GM18909 (cell line): ENCODE results near the gene ABTB1.
"Not testable (repeated sequence)": the region's sequence is repeated elsewhere in the genome, so short reads cannot be mapped to it uniquely, and the experiment has no call there.

ENCODE experiments used
- ATAC-seq: cut with Tn5 transposase; IDR thresholded peaks from one replicate; pipeline ENCODE4 v1.9.1; 2021; ENCODE audit warnings: mild to moderate bottlenecking; ENCODE audit not compliant: unreplicated experiment, poor library complexity

ABTB1 gene

DNA sequence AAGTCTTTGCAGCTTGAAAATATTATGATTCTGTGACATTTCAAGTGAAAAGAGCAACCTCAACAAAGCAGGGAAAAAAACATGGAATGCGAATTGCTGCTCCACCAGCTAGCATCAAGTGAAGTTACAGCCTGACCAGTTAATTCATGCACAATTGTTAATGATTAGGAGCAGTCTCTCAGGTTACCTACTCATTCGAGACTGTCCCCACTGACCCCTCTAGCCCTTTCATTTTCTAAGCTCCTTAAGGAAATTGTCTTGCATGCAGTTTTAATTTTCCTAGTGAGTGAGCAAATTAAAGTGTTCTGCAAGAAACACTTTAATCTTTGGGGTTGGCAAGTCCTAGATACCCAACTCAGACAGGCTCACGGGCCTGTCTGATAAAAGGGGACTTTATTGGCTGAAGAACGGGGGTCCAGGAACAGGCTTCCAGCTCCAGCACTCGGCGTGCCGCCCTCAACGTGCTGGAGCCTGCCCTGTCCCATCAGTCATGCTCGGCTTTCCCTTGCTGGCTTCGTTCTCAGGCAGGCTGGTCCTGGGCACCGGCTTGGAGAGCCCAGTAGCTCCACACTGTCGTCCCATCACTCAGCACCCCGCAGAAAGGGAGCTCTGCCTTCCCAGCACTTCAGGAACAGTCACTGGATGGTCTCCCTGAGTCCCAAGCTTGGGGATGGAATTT, 25.4 kb upstream of the ABTB1 start:
- no peak for ATAC-seq

DNA sequence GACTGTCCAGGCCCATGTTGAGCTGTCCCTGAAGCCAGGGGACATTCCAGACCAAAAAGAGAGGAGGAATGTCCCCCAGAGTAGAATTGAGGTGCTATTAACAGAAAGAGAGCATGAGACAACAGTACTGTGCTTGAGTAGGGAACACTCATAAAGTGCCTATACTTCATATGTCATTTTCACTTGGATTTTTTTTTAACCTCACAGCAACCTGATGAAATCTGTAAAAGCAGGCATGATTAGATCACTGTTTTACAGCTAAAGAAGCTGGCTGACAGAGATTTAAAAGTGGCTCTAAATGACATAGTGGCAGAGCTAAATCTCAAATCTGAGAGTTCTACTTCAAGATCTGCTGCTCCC, 24.9 kb upstream of the ABTB1 start:
- no peak for ATAC-seq

DNA sequence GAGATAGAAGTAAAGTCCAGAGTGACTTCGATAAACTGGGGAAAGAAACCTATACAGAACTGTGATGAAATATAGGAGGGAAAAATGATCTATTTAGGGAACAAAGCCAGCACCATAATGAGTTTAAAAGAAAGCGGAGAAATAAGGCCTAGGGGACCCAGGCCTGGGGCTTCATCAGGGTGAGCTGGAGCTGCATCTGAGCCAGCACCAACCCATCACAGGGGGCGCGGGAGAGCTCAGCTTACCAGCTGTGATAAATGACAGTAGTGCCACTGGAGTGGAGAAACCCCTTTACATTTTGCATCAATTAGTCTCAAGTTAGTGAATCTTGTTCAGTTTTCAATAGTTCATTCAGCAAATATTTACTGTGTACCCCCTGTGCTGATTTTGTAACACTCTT, 22.5 kb upstream of the ABTB1 start:
- ATAC-seq, result no peak

DNA sequence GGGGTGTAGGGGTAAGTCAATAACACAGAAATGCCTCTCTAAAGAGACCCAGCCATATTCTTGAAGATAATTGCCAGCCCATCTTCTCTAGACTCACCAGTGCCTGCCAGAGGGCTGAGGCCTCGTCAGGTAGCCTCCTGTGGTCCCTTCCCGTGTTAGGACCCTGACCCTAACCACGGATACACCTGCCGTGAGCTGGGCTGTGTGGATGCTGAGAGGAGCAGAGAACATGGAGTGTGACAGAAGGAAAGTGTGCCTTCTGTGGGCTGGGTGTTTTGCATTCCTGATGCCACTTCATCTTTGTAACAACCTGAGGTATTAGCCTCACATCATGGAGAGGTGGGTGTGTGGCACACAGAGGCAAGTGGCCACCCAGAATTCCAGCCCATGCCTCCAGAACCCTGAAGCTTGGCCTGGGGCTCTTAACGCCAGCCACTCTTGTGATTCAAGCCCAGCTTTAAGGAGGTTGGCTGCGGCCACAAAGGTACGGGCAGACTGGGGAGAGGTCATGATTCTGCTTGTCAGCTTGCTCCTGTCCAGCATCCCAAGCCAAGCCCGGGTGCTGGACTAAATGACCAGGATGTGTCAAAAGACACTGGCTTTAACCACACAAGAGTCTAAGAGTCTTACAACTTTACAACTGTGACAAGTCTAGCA, 21.1 kb upstream of the ABTB1 start:
- no peak for ATAC-seq

DNA sequence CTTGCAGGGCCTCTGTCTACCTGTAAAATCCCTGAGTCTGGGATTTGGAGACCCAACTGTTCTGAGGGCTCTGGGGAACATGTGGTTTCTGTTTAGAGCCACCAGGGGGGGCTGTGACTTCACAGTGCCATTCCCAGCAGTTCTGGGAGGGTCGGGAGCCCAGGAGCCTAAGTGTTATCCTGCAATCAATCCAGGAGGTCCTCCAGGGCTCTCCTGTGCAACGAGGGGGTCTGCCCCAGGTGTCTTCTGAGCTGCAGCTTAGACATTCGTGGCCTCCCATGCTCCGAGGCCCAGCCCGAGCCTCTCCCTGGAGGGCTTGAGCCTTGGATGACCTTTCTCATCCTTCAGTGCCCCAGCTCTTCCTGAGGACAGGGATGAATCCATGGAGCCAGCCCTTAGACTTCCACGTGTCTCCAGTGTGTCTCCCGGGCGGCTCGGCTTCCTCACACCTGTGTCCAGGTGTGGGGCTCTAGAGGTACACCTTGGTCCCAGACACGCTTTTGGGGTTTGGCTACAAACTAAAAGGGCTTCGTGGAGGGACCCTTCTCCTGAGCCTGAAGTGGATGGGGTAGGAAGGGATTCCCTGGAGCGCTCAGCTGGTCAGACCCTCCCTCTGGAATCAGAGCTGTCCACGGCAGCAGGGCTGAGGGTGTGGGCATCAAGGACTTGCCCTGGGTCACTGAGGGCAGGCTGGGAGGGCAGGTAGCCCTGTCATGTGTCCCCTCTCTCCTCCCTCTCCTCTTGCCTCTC, 20.3 kb upstream of the ABTB1 start:
- no peak for ATAC-seq

DNA sequence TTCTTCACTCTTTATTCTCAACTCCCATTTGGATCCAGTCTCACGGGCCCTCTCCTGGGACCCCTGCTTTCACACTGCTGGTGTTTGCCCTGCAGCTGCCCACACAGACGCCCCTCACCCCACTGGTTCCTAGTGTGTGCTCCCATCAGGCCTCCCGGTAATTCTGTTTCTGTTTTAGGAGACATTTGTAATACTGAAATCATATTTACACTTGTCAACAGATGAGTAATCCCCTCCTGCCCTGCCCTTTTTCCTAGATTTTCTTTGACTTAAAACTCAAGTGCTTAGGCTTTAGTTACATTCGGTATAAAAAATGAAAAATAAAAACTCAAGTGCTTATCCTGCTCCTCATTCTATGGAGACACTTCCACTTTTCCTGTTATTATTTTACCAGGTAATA, 18.4 kb upstream of the ABTB1 start:
- no peak for ATAC-seq

DNA sequence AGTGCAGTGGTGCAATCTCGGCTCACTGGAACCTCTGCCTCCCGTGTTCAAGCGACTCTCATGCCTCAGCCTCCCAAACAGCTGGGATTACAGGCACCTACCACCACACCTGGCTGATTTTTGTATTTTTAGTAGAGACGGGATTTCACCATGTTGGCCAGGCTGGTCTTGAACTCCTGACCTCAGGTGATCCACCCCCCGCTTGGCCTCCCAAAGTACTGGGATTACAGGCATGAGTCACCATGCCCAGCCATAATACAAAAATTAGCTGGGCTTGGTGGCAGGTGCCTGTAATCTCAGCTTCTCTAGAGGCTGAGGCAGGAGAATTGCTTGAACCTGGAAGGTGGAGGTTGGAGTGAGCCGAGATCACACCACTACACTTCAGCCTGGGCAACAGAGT, 17.8 kb upstream of the ABTB1 start:
- ATAC-seq, result not testable (repeated sequence)

DNA sequence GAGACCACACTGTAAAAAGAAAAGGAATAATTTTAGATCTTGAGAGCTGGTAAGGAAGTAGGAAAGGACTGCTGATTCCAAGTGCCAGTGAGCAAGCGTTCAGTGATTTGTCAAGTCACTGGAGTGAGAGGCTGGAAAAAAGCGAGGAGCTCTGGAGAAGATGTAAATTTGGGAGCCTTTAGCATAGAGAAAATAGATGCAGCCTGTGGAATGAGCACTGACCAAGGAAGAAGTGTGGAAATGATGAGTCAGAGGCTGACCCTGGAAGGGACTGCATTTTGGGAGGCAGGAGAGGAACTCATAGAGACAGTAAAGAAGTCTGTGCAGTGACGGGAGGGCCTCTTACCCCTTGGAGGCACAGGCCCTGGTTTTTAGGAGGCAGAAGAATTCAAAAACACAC, 17.1 kb upstream of the ABTB1 start:
- no peak for ATAC-seq

DNA sequence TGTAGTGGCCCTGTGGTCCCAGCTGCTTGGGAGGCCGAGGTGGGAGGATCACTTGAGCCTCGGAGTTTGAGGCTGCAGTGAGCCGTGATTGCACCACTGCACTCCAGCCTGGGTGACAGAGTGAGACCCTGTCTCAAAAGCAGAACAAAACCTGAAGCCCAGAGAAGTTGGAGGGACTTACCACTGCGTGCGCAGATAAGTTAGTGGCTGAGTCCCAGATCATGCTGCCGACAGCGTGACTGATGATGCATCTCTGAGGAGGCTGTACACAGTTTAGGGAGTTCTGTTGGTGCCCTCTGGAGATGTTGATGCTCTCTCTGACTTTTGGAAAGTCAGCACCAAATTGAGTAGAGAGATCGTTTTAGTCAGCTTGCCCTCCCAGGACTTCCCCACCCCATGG, 15.8 kb upstream of the ABTB1 start:
- ATAC-seq, result no peak

DNA sequence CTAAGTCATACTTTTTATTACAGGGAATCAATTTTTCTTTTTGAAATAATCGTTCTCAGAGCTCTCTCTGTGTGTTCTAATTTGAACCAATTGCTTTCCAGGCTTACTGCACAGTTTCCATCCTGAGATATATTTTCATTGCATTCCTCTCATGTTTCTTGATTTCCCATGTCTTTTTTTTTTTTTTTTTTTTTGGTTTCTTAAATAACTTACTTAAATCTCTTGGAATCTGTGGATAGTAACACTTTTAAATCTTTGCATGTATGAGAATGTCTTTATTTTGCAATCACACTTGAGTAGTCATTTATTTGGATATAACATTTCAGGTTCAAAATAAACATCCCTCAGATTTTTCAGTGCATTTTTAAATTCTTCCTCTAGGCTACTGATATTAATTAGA, 14.5 kb upstream of the ABTB1 start:
- ATAC-seq, result no peak

DNA sequence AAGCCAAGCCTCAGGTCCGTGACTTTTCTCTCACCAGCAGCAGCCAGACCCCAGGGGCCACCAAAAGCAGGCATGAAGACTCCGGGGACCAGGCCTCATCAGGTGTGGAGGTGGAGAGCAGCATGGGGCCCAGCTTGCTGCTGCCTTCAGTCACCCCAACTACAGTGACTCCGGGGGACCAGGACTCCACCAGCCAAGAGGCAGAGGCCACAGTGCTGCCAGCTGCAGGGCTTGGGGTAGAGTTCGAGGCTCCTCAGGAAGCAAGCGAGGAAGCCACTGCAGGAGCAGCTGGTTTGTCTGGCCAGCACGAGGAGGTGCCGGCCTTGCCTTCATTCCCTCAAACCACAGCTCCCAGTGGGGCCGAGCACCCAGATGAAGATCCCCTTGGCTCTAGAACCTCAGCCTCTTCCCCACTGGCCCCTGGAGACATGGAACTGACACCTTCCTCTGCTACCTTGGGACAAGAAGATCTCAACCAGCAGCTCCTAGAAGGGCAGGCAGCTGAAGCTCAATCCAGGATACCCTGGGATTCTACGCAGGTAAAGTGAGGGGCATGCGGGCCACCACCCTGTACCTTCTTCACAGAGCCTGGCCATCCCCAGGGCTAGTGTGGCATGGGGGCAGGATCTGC, 12.0 kb upstream of the ABTB1 start:
- no peak for ATAC-seq

DNA sequence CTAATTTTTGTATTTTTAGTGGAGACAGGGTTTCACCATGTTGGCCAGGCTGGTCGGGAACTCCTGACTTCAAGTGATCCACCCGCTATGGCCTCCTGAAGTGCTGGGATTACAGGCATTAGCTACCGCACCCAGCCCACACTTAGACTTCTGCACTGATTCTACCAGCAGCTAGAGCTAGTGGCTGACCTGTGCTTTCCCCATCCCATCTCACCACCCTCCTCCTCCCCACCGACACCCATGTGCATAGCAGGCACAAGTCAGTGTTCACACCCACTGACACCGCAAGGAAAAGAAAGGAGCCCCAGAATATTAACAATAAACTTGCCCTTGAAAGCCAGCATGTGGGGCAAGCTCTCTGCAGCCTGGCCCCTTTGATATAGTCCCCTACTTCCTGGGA, 11.2 kb upstream of the ABTB1 start:
- ATAC-seq, result no peak

DNA sequence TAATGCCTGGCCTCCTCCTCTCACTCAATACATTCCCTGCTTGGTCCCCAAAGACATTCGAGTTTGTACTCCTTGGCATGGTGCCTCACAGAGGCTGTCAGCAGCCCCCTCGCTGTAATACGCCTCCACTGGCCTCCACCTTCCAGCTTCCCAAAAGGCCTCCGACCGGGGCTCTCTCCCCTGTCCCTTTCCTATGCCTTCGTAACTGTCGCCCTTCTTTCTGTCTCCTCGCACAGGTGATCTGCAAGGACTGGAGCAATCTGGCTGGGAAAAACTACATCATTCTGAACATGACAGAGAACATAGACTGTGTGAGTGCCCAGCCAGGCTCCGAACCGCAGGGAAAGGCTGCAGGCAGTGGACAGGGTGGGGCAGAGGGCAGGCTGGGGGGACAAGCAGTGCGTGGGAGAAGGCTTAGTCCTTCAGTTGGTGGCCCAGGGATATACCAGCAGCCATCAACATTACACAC, 10.7 kb upstream of the ABTB1 start:
- no peak for ATAC-seq

DNA sequence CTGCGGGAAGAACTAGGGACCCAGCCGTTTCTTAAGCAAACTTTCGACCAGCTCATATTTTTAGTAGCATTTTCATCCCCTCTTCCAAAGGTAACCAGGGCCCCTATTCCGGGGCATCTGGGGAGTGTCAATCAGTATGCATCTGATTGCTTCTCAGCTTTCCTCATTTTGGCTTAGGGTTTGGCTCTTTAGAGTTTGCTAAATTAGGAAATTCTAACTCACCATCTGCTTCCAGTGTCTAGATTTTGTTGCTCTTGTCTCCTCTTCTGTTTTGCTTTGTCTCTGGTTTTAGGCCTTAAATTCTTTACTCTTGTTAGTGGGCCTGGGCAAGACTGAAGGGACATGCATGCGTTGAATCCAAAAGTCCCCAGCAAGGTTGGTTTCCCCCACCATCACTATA, 9.6 kb upstream of the ABTB1 start:
- ATAC-seq, result no peak

DNA sequence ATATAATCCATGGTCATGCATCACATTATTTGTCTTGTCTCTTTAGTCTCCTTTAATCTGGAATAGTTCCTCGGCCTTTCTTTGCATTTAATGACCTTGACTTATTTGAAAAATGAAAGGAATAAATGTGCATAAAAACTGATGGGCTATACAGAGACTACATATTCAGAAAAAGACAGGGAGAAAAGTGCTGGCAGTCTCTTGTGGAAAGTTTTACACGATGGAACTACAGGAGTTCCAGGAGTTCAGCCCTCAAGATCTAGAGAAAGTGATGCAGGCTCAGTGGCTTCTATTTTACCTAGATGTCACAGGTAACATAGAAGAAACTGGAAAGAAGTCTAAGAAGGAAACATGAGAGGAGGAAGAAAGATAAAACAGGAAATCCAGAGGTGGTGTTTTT, 7.6 kb upstream of the ABTB1 start:
- no peak for ATAC-seq

DNA sequence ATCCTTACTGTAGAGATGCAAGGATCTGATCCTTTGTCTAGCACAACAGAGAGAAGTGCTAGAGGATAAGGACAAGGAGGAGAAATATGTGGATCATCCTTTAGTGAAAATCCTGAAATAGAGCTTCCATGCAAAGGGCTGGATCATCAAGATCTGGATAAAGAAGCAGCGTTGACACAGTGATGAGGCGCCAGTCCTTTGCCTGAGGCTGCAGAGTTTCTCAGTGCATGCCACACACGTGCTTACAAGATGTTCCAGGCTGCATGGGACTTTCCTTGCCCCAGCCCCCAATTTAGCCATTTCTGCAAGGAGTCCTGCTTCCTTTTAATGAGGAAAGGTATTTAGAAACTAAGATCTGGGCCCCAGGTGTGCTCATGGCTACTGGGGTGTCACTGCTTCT, 7.2 kb upstream of the ABTB1 start:
- no peak for ATAC-seq

DNA sequence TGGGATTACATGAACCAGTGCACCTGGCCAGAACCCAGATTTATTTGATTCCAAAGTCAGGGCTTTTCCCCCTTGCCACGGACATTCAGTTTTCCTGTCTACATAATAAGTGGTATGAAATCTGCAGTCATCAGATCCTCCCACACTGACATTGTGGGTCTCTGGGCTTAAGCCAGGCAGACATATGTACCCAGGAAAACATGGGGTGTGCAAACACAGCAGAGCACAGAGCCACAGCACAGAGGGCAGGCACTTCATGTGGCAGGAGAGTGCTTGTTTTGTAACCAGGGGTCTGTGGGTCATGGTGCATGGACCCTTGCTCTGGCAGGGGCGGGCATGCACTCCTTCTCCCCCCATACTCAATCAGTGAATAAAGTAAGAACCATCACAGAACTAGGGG, 6.1 kb upstream of the ABTB1 start:
- ATAC-seq, result no peak

DNA sequence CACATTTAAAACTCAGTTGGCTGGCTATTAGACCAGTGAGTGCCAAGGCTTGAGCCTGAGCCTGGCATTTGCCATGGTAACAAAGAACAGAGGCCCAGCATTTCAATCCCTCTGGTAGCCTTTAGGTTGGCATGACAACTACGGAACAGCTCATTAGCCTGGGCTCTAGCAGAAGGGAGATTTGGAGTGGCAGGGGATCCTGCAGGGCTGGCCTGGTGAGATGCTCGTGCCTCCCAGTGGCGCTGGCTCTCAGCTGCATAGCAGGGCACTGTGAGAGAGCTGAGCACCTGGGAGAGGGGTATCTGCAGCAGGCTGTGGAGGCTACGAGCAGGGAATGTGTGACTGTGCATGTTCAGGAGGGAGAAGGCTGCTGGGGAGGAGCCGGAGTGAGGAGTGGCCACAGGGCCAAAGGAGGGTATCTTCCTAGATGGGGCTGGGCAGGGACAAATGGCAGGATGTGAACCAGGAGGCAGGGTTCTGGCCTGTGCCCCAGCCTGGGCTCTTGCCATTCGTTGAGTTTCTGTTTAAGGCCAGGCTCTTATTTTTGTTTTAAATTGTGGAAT, 5.6 kb upstream of the ABTB1 start:
- no peak for ATAC-seq

DNA sequence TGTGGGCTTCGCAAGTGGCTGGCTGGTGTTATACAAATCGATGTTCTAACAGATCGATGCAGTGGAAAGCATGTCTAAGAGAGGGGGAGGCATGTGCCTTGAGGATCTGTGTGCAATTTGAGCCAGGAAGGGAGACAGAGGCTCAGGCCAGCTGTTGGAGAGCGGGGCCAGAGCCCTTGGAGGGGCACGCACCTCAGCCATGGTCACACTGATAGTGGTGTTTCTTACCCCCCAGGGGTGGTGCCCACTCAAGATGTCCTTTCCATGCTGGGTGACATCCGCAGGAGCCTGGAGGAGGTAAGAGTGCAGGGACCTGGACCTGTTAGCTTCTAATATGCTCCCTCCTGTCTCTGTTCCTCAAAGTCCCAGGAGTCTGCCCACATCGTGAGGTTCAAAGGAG, 3.8 kb upstream of the ABTB1 start:
- no peak for ATAC-seq

DNA sequence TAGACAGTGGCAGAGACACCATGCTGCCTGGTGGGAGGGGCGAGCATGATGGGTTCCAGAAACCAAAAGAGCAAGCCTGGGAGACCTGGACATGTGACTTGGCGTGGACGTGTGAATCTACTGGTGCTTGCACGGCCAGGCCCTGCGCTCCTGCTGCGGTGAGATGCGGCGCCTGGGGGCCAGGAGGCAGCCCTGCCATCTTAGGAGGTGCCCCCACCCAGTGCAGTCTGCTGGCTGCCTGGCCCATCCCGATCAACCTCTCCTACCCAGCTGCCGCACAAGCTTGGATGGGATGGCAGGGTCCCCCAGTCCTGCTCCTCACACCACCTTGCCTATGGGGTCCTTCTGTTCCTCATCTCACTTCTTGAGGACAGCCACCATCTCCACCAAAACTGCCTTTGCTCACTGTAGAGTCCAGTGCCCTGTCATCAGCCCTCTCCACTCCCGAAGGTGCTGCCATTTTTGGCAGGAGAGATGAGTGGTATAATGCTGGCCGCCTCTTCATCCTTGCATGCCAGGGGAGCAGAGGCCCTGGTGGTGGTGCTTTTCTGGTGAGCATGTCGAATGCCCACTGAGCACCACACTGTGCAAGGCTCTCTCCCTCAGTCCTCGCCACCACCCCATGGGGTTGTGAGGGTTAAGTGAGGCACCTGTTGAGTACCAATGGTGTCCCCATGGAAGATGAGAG, 3.1 kb upstream of the ABTB1 start:
- ATAC-seq, result no peak

DNA sequence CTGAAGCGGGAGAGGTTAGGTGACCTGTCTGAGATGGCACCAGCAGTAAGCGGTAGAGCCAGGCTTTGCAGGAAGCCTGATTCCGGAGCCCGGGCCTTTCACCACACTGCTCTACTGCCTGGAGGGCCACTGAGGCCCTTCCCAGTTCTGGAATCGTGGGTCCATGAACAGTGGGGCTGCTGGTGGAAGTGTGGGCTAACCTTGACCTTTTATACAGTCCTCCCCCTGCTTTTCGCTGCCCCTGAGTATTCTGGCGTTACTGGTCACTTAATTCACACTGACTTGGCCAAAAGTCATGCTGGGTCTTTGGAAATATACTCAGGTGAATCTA, 2.6 kb upstream of the ABTB1 start:
- no peak for ATAC-seq
